HEK293 (cell line): ENCODE results near the gene C1orf52.

Source experiments
- ELK4 ChIP-seq: IDR thresholded peaks from 2 replicates; pipeline ENCODE4 v1.6.1; 2011; ENCODE audit warnings: mild to moderate bottlenecking, low read depth, low read length, borderline replicate concordance
- FEZF1 ChIP-seq: fragments of 450-650 bp; formaldehyde crosslinking; IDR thresholded peaks from 2 replicates; pipeline ENCODE4 v1.5.1; 2016; ENCODE audit warnings: missing biosample characterization, missing genetic modification characterization
- IKZF3 ChIP-seq: fragments of 450-650 bp; IDR thresholded peaks from 2 replicates; pipeline ENCODE4 v1.5.0; 2018; ENCODE audit warnings: missing biosample characterization, mild to moderate bottlenecking, missing genetic modification characterization, moderate library complexity
- KLF16 ChIP-seq: fragments of 450-650 bp; formaldehyde crosslinking; IDR thresholded peaks from 2 replicates; pipeline ENCODE4 v1.5.1; 2017; ENCODE audit warnings: missing biosample characterization, missing genetic modification characterization
- KLF7 ChIP-seq: fragments of 450-650 bp; formaldehyde crosslinking; IDR thresholded peaks from 2 replicates; pipeline ENCODE4 v1.5.1; 2016; ENCODE audit warnings: missing biosample characterization, missing genetic modification characterization, borderline replicate concordance
- KLF9 ChIP-seq: fragments of 450-650 bp; formaldehyde crosslinking; IDR thresholded peaks from 2 replicates; pipeline ENCODE4 v1.5.1; 2016; ENCODE audit warnings: missing biosample characterization, missing genetic modification characterization, low read depth
- SCRT2 ChIP-seq: fragments of 450-650 bp; formaldehyde crosslinking; IDR thresholded peaks from 2 replicates; pipeline ENCODE4 v1.5.1; 2016; ENCODE audit warnings: missing biosample characterization, missing genetic modification characterization
- YY1 ChIP-seq: fragments of 450-650 bp; formaldehyde crosslinking; IDR thresholded peaks from 2 replicates; pipeline ENCODE4 v1.5.1; 2018; ENCODE audit warnings: missing biosample characterization, missing genetic modification characterization
- ZBTB21 ChIP-seq: fragments of 450-650 bp; formaldehyde crosslinking; IDR thresholded peaks from 2 replicates; pipeline ENCODE4 v1.5.1; 2017; ENCODE audit warnings: missing biosample characterization, missing genetic modification characterization
- ZBTB48 ChIP-seq: fragments of 450-650 bp; formaldehyde crosslinking; IDR thresholded peaks from 2 replicates; pipeline ENCODE4 v1.5.1; 2016; ENCODE audit warnings: missing biosample characterization, missing genetic modification characterization
- ZBTB8A ChIP-seq: fragments of 450-650 bp; formaldehyde crosslinking; IDR thresholded peaks from 2 replicates; pipeline ENCODE4 v1.5.1; 2016; ENCODE audit warnings: missing biosample characterization, missing genetic modification characterization
- ZNF132 ChIP-seq: fragments of 450-650 bp; formaldehyde crosslinking; IDR thresholded peaks from 2 replicates; pipeline ENCODE4 v1.5.1; 2017; ENCODE audit warnings: missing biosample characterization, missing genetic modification characterization, borderline replicate concordance
- ZNF157 ChIP-seq: fragments of 450-650 bp; formaldehyde crosslinking; IDR thresholded peaks from 2 replicates; pipeline ENCODE4 v1.5.1; 2016; ENCODE audit warnings: missing biosample characterization, missing genetic modification characterization
- ZNF214 ChIP-seq: fragments of 450-650 bp; formaldehyde crosslinking; IDR thresholded peaks from 2 replicates; pipeline ENCODE4 v1.5.1; 2017; ENCODE audit warnings: missing biosample characterization, mild to moderate bottlenecking, missing genetic modification characterization, borderline replicate concordance
- ZNF223 ChIP-seq: fragments of 450-650 bp; formaldehyde crosslinking; IDR thresholded peaks from 2 replicates; pipeline ENCODE4 v1.5.1; 2016; ENCODE audit warnings: missing biosample characterization, missing genetic modification characterization
- ZNF391 ChIP-seq: fragments of 450-650 bp; formaldehyde crosslinking; IDR thresholded peaks from 2 replicates; pipeline ENCODE4 v1.5.1; 2016; ENCODE audit warnings: low read depth, missing biosample characterization, missing genetic modification characterization, borderline replicate concordance
- ZNF404 ChIP-seq: fragments of 450-650 bp; formaldehyde crosslinking; IDR thresholded peaks from 2 replicates; pipeline ENCODE4 v1.5.1; 2017; ENCODE audit warnings: missing biosample characterization, missing genetic modification characterization
- ZNF416 ChIP-seq: fragments of 450-650 bp; formaldehyde crosslinking; IDR thresholded peaks from 2 replicates; pipeline ENCODE4 v1.5.1; 2016; ENCODE audit warnings: missing biosample characterization, missing genetic modification characterization
- ZNF423 ChIP-seq: fragments of 450-650 bp; formaldehyde crosslinking; IDR thresholded peaks from 2 replicates; pipeline ENCODE4 v1.5.1; 2016; ENCODE audit warnings: missing biosample characterization, missing genetic modification characterization
- ZNF510 ChIP-seq: fragments of 450-650 bp; formaldehyde crosslinking; IDR thresholded peaks from 2 replicates; pipeline ENCODE4 v1.5.1; 2018; ENCODE audit warnings: mild to moderate bottlenecking, missing genetic modification characterization, missing biosample characterization; ENCODE audit not compliant: insufficient replicate concordance
- ZNF548 ChIP-seq: fragments of 450-650 bp; formaldehyde crosslinking; IDR thresholded peaks from 2 replicates; pipeline ENCODE4 v1.5.1; 2016; ENCODE audit warnings: missing biosample characterization, missing genetic modification characterization
- ZNF624 ChIP-seq: fragments of 450-650 bp; formaldehyde crosslinking; IDR thresholded peaks from 2 replicates; pipeline ENCODE4 v1.5.1; 2017; ENCODE audit warnings: missing biosample characterization, missing genetic modification characterization
- ZNF626 ChIP-seq: fragments of 450-650 bp; sonication (Bioruptor Pico); formaldehyde crosslinking; IDR thresholded peaks from 2 replicates; pipeline ENCODE4 v1.5.1; 2018; ENCODE audit warnings: missing biosample characterization, missing genetic modification characterization, inconsistent platforms
- ZNF658 ChIP-seq: fragments of 450-650 bp; formaldehyde crosslinking; IDR thresholded peaks from 2 replicates; pipeline ENCODE4; 2016; ENCODE audit warnings: missing biosample characterization, missing genetic modification characterization
- ZSCAN30 ChIP-seq: fragments of 450-650 bp; IDR thresholded peaks from 2 replicates; pipeline ENCODE4 v1.5.1; 2018; ENCODE audit warnings: missing biosample characterization, mild to moderate bottlenecking, missing genetic modification characterization, moderate library complexity
- TF ChIP-seq, protein P1 (sequence below): fragments of 450-650 bp; formaldehyde crosslinking; IDR thresholded peaks from 2 replicates; pipeline ENCODE4 v1.5.1; 2016; ENCODE audit warnings: missing biosample characterization, missing genetic modification characterization
- TF ChIP-seq, protein P2 (sequence below): fragments of 450-650 bp; formaldehyde crosslinking; IDR thresholded peaks from 2 replicates; pipeline ENCODE4 v1.5.1; 2017; ENCODE audit warnings: missing biosample characterization, missing genetic modification characterization
- TF ChIP-seq, protein P3 (sequence below): fragments of 450-650 bp; IDR thresholded peaks from 2 replicates; pipeline ENCODE4 v1.5.1; 2018; ENCODE audit warnings: missing biosample characterization, mild to moderate bottlenecking, missing genetic modification characterization
- TF ChIP-seq, protein P4 (sequence below): fragments of 450-650 bp; formaldehyde crosslinking; IDR thresholded peaks from 2 replicates; pipeline ENCODE4 v1.5.1; 2017; ENCODE audit warnings: missing biosample characterization, missing genetic modification characterization
- TF ChIP-seq, protein P5 (sequence below): fragments of 450-650 bp; formaldehyde crosslinking; IDR thresholded peaks from 2 replicates; pipeline ENCODE4 v1.5.1; 2016; ENCODE audit warnings: missing biosample characterization, missing genetic modification characterization

Gene C1orf52

GRCh38 chr1:85297855-85298629 is 38.6 kb upstream of the C1orf52 start (continued):
- TF ChIP-seq YY1 (tag by site-specific recombination) (no peak), KLF9 (tag by site-specific recombination) (peak; percentile 28), ZNF548 (tag by site-specific recombination) (no peak), ZNF223 (no peak), ZNF404 (no peak), ZNF626 (tag by site-specific recombination) (no peak), ZNF510 (no peak), KLF7 (tag by site-specific recombination) (0 out of 2 replicates have a peak, but pooled peaks have one; percentile 62), ZBTB8A (peak; percentile 70; the same call in 1 of the 2 replicates), ZNF214 (tag by site-specific recombination) (no peak), ZNF416 (tag by site-specific recombination) (no peak), ZNF157 (tag by site-specific recombination) (no peak), ZSCAN30 (tag by site-specific recombination) (peak; percentile 94; the same call in 1 of the 2 replicates), KLF16 (tag by site-specific recombination) (no peak), IKZF3 (tag by site-specific recombination) (peak; percentile 77), ZNF658 (tag by site-specific recombination) (no peak), ELK4 (no peak), ZNF624 (tag by site-specific recombination) (no peak), ZNF423 (tag by site-specific recombination) (peak; percentile 46; the same call in 1 of the 2 replicates), ZBTB21 (peak; percentile 80), ZNF132 (tag by site-specific recombination) (no peak), SCRT2 (tag by site-specific recombination) (no peak), ZBTB48 (tag by site-specific recombination) (peak; percentile 89), ZNF391 (peak; percentile 87; the same call in 1 of the 2 replicates), FEZF1 (peak; percentile 96)
- TF ChIP-seq, protein P1, sequence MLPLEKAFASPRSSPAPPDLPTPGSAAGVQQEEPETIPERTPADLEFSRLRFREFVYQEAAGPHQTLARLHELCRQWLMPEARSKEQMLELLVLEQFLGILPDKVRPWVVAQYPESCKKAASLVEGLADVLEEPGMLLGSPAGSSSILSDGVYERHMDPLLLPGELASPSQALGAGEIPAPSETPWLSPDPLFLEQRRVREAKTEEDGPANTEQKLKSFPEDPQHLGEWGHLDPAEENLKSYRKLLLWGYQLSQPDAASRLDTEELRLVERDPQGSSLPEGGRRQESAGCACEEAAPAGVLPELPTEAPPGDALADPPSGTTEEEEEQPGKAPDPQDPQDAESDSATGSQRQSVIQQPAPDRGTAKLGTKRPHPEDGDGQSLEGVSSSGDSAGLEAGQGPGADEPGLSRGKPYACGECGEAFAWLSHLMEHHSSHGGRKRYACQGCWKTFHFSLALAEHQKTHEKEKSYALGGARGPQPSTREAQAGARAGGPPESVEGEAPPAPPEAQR (tag by site-specific recombination), result no peak; the same call in 1 of the 2 replicates
- TF ChIP-seq, protein P2, sequence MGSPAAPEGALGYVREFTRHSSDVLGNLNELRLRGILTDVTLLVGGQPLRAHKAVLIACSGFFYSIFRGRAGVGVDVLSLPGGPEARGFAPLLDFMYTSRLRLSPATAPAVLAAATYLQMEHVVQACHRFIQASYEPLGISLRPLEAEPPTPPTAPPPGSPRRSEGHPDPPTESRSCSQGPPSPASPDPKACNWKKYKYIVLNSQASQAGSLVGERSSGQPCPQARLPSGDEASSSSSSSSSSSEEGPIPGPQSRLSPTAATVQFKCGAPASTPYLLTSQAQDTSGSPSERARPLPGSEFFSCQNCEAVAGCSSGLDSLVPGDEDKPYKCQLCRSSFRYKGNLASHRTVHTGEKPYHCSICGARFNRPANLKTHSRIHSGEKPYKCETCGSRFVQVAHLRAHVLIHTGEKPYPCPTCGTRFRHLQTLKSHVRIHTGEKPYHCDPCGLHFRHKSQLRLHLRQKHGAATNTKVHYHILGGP (tag by site-specific recombination), result peak; percentile 100
- TF ChIP-seq, protein P3, sequence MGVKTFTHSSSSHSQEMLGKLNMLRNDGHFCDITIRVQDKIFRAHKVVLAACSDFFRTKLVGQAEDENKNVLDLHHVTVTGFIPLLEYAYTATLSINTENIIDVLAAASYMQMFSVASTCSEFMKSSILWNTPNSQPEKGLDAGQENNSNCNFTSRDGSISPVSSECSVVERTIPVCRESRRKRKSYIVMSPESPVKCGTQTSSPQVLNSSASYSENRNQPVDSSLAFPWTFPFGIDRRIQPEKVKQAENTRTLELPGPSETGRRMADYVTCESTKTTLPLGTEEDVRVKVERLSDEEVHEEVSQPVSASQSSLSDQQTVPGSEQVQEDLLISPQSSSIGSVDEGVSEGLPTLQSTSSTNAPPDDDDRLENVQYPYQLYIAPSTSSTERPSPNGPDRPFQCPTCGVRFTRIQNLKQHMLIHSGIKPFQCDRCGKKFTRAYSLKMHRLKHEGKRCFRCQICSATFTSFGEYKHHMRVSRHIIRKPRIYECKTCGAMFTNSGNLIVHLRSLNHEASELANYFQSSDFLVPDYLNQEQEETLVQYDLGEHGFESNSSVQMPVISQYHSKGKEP, result peak; percentile 74
- TF ChIP-seq, protein P4, sequence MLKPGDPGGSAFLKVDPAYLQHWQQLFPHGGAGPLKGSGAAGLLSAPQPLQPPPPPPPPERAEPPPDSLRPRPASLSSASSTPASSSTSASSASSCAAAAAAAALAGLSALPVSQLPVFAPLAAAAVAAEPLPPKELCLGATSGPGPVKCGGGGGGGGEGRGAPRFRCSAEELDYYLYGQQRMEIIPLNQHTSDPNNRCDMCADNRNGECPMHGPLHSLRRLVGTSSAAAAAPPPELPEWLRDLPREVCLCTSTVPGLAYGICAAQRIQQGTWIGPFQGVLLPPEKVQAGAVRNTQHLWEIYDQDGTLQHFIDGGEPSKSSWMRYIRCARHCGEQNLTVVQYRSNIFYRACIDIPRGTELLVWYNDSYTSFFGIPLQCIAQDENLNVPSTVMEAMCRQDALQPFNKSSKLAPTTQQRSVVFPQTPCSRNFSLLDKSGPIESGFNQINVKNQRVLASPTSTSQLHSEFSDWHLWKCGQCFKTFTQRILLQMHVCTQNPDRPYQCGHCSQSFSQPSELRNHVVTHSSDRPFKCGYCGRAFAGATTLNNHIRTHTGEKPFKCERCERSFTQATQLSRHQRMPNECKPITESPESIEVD (tag by site-specific recombination), result peak; percentile 99
- TF ChIP-seq, protein P5, sequence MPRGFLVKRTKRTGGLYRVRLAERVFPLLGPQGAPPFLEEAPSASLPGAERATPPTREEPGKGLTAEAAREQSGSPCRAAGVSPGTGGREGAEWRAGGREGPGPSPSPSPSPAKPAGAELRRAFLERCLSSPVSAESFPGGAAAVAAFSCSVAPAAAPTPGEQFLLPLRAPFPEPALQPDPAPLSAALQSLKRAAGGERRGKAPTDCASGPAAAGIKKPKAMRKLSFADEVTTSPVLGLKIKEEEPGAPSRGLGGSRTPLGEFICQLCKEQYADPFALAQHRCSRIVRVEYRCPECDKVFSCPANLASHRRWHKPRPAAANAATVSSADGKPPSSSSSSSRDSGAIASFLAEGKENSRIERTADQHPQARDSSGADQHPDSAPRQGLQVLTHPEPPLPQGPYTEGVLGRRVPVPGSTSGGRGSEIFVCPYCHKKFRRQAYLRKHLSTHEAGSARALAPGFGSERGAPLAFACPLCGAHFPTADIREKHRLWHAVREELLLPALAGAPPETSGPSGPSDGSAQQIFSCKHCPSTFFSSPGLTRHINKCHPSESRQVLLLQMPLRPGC, result peak; percentile 81; the same call in 1 of the 2 replicates
